HEK293 (cell line): Measurements from ENCODE around the gene FEZ2.

Experiments used
- MYNN ChIP-seq: fragments of 450-650 bp; formaldehyde crosslinking; IDR thresholded peaks from 2 replicates; pipeline ENCODE4 v1.5.1; 2016; ENCODE audit warnings: missing biosample characterization, missing genetic modification characterization, borderline replicate concordance
- MZF1 ChIP-seq: fragments of 450-650 bp; formaldehyde crosslinking; IDR thresholded peaks from 2 replicates; pipeline ENCODE4 v1.5.1; 2017; ENCODE audit warnings: missing biosample characterization, missing genetic modification characterization, borderline replicate concordance
- ZBTB7A ChIP-seq: fragments of 450-650 bp; formaldehyde crosslinking; IDR thresholded peaks from 2 replicates; pipeline ENCODE4 v1.5.1; 2016; ENCODE audit warnings: low read depth, missing biosample characterization, missing genetic modification characterization
- ZNF266 ChIP-seq: fragments of 450-650 bp; formaldehyde crosslinking; IDR thresholded peaks from 2 replicates; pipeline ENCODE4 v1.5.1; 2016; ENCODE audit warnings: missing biosample characterization, missing genetic modification characterization, low read depth
- ZNF629 ChIP-seq: fragments of 450-650 bp; formaldehyde crosslinking; IDR thresholded peaks from 2 replicates; pipeline ENCODE4 v1.5.1; 2017; ENCODE audit warnings: missing biosample characterization, missing genetic modification characterization
- TF ChIP-seq, protein P1 (sequence below): fragments of 450-650 bp; formaldehyde crosslinking; IDR thresholded peaks from 2 replicates; pipeline ENCODE4 v1.5.1; 2016; ENCODE audit warnings: missing biosample characterization, missing genetic modification characterization
- TF ChIP-seq, protein P2 (sequence below): fragments of 450-650 bp; formaldehyde crosslinking; IDR thresholded peaks from 2 replicates; pipeline ENCODE4 v1.5.1; 2016; ENCODE audit warnings: missing biosample characterization, missing genetic modification characterization

DNA sequence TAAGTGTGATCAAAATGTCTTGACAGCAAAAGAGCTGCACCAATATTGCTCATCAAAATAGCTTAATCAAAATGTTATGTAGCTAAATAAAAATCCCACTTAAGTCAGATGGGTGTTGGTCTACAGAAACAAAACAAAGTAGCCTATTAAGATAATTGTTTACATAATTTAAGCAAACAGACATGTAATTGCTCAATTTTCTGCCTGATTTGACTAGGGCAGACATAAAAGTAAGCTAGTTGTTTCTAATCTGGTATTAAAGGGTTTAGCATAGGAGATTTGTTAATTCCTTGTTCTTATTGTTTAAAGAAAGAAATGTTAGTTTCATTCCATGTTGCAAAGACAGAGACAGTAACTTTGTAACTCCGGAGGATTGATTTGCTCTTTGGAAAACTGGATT is 11.5 kb upstream of the FEZ2 start:
- no peak for TF ChIP-seq ZBTB7A (tag by site-specific recombination)
- TF ChIP-seq, protein P1, sequence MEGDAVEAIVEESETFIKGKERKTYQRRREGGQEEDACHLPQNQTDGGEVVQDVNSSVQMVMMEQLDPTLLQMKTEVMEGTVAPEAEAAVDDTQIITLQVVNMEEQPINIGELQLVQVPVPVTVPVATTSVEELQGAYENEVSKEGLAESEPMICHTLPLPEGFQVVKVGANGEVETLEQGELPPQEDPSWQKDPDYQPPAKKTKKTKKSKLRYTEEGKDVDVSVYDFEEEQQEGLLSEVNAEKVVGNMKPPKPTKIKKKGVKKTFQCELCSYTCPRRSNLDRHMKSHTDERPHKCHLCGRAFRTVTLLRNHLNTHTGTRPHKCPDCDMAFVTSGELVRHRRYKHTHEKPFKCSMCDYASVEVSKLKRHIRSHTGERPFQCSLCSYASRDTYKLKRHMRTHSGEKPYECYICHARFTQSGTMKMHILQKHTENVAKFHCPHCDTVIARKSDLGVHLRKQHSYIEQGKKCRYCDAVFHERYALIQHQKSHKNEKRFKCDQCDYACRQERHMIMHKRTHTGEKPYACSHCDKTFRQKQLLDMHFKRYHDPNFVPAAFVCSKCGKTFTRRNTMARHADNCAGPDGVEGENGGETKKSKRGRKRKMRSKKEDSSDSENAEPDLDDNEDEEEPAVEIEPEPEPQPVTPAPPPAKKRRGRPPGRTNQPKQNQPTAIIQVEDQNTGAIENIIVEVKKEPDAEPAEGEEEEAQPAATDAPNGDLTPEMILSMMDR, result no peak
- no peak for TF ChIP-seq ZNF629 (tag by site-specific recombination)
- TF ChIP-seq ZNF266, result no peak
- TF ChIP-seq, protein P2, sequence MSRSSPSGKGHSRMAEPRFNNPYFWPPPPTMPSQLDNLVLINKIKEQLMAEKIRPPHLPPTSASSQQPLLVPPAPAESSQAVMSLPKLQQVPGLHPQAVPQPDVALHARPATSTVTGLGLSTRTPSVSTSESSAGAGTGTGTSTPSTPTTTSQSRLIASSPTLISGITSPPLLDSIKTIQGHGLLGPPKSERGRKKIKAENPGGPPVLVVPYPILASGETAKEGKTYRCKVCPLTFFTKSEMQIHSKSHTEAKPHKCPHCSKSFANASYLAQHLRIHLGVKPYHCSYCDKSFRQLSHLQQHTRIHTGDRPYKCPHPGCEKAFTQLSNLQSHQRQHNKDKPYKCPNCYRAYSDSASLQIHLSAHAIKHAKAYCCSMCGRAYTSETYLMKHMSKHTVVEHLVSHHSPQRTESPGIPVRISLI, result no peak
- no peak for TF ChIP-seq MYNN (tag by site-specific recombination)
- TF ChIP-seq MZF1 (tag by site-specific recombination), result no peak
